WERI-Rb-1 (cell line): ENCODE results near the gene CXCR6.

Experiments used
- DNase-seq: peaks from one replicate; pipeline ENCODE4 v3.0.0-alpha.2; 2020
- H3K27ac ChIP-seq: fragments of 250-450 bp; sonication (Bioruptor Pico); 2 replicates; pipeline ENCODE4 v1.5.1; 2020; ENCODE audit warnings: mild to moderate bottlenecking, moderate library complexity
- H3K27me3 ChIP-seq: fragments of 250-450 bp; sonication (Bioruptor Pico); 2 replicates; pipeline ENCODE4 v1.5.1; 2021; ENCODE audit warnings: mild to moderate bottlenecking, low read depth, moderate library complexity; ENCODE audit not compliant: insufficient read depth, severe bottlenecking
- H3K36me3 ChIP-seq: fragments of 250-450 bp; sonication (Bioruptor Pico); 2 replicates; pipeline ENCODE4 v1.5.1; 2020; ENCODE audit warnings: mild to moderate bottlenecking, moderate library complexity
- H3K4me3 ChIP-seq: 2 replicates; pipeline ENCODE4 v1.5.1; 2011; ENCODE audit warnings: low read depth, mild to moderate bottlenecking, control low read depth, low read length
- H3K9me3 ChIP-seq: fragments of 250-450 bp; sonication (Bioruptor Pico); 2 replicates; pipeline ENCODE4 v1.5.1; 2021; ENCODE audit warnings: mild to moderate bottlenecking, moderate library complexity; ENCODE audit not compliant: severe bottlenecking
- CTCF ChIP-seq: IDR thresholded peaks from 2 replicates; pipeline ENCODE4 v1.5.1; 2011; ENCODE audit warnings: low read depth, mild to moderate bottlenecking, control low read depth, inconsistent platforms, low read length

Gene CXCR6

GRCh38 chr3:45950686-45951600 lies 7.7 kb downstream of the CXCR6 start:
- Histone ChIP-seq H3K36me3 (peaks cover 100% of the 10 kb centered on the region), H3K4me3 (no peak overlapping the region), H3K27ac (no peak overlapping the region), H3K9me3 (no peaks in the 10 kb centered on the region), H3K27me3 (no peaks in the 10 kb centered on the region)
- DNase-seq, result no peak
- TF ChIP-seq CTCF, result no peak

GRCh38 chr3:45951946-45952345 lies 8.7 kb downstream of the CXCR6 start:
- DNase-seq, result no peak
- no peak overlapping the region for H3K4me3 ChIP-seq
- no peaks in the 10 kb centered on the region for H3K27me3 ChIP-seq
- no peak overlapping the region for H3K27ac ChIP-seq
- no peak for TF ChIP-seq CTCF
- peaks cover 98% of the 10 kb centered on the region for H3K36me3 ChIP-seq
- H3K9me3 ChIP-seq, result no peaks in the 10 kb centered on the region

GRCh38 chr3:45952456-45952855 lies 9.2 kb downstream of the CXCR6 start:
- no peaks in the 10 kb centered on the region for H3K27me3 ChIP-seq
- no peak overlapping the region for H3K4me3 ChIP-seq
- no peak for TF ChIP-seq CTCF
- H3K9me3 ChIP-seq, result no peaks in the 10 kb centered on the region
- peaks cover 98% of the 10 kb centered on the region for H3K36me3 ChIP-seq
- no peak for DNase-seq
- no peak overlapping the region for H3K27ac ChIP-seq

- no peak for TF ChIP-seq CTCF
- H3K27ac ChIP-seq, result no peak overlapping the region
- no peak for DNase-seq
- no peaks in the 10 kb centered on the region for H3K27me3 ChIP-seq
- no peak overlapping the region for H3K4me3 ChIP-seq
- H3K36me3 ChIP-seq, result peaks cover 98% of the 10 kb centered on the region
- H3K9me3 ChIP-seq, result no peaks in the 10 kb centered on the region
Measured at GRCh38 chr3:45953536-45953935, 10.3 kb downstream of the CXCR6 start.

- H3K4me3 ChIP-seq, result no peak overlapping the region
Measured at GRCh38 chr3:45954306-45954705, 11.0 kb downstream of the CXCR6 start.

More at GRCh38 chr3:45954306-45954705, 11.0 kb downstream of the CXCR6 start:
- DNase-seq, result no peak
- Histone ChIP-seq H3K36me3 (peaks cover 98% of the 10 kb centered on the region), H3K9me3 (no peaks in the 10 kb centered on the region), H3K27ac (no peak overlapping the region), H3K27me3 (no peaks in the 10 kb centered on the region)
- no peak for TF ChIP-seq CTCF
